HG03354 (cell line): Measurements from ENCODE around the gene AGPAT3.

Experiments
- ATAC-seq: cut with Tn5 transposase; IDR thresholded peaks from one replicate; pipeline ENCODE4 v1.9.1; 2021; ENCODE audit warnings: mild to moderate bottlenecking; ENCODE audit not compliant: unreplicated experiment, poor library complexity, severe bottlenecking

AGPAT3 gene

DNA sequence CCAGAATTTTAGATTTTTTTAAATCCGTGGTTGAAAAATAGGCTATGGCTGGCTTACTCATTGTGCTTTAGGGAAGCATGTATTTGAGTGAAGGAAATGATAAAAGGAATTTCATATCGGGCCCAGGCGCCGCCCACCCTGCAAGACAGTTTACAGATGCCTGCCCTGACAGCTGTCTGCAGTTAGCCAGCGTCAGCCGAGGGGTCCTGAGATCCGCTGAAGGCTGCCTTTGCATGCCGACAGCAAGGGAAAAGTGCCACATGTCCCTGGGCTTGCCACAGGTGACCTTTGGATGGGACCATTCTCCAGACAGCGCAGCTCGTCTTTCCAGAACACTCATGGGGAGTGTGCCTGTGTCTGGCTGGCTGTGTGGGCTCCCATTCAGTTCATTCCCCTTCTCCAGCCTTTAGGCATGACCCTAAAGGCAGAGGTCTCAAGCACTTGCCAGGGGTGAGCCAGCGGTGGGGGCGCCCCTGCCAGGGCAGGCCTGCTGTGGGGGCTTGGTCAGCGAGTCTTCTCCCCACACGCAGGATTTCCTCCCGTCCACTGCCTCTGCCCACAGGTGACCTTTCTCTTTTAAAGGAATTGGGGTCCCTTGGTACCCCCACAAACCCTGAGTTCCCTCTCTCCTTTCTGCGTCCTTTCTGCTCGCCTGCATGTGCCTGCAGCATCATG lies 101.0 kb downstream of the AGPAT3 start:
- ATAC-seq = no peak

DNA sequence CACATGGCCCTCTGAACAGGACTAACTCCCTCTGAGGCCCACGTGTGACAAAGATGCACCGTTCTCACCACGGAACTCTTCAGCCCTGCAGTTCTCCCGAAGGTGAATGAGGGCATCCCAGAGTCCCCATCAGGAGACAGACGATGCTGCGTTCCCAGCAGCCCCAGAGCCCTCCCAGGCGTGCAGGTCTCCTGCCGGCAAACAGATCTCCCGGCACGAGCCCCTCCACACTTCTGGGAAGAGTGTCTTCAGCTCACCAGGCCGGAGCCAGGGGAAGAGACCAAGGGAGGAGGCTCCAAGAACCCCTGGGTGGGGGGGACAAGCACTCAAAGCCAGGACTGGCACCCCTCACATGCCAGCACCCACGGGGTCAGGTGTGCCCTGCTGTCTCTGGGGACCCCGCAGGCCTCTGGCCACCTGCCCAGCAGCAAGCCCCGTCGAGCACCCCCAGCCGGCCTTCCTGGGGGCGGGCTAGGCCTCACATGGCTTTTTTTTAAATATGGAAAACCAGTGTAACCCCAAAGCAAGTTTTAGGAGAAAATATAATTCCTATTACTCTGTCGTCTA lies 102.0 kb downstream of the AGPAT3 start:
- ATAC-seq = no peak

DNA sequence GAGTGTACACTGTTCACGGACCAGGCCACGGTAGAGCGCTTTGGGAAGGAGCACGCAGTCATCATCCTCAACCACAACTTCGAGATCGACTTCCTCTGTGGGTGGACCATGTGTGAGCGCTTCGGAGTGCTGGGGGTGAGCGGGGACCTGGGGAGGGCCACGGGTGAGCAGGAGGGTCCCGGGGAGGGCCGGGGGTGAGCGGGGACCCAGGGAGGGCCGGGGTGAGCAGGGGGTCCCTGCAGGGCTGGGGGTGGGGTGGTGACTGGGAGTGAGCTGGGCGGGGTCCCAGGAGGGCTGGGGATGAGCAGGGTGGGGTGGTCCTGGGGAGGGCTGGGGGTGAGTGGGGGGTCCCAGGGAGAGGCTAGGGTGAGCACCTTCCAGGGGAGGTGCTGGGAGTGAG lies 103.0 kb downstream of the AGPAT3 start:
- no peak for ATAC-seq

DNA sequence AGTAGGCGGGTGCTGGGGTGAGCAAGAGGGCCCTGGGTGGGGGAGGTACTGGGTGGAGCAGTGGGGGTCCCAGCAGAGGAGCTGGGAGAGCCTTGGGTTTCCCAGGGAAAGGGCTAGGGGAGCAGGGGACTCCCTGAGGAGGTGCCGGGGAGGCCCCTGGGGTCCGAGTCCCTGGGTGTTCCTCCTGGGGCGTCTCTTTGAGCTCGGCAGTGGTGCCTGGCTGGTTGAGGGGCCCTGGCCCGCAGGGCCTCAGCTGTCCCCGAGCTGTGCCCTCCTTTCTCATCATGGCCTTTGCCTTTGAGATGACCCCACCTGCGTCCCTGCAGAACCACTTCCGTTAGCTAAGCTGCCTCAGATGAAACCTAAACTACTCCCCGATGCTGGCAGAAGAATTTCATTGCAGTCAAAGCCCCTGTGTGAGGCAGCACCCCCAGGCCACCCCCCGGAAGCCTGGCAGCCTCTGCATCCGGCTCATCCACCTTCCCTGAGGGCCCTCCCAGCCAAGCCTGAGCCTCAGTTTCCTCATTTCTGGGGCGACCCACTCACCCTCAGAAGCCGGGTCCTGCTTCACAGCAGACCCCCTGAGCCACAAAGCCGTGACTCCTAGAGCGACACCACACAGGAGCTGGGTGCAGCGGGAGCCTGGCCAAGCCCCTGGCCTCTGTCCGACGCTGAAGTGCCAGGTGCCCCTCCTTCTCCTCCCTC lies 103.5 kb downstream of the AGPAT3 start:
- no peak for ATAC-seq

DNA sequence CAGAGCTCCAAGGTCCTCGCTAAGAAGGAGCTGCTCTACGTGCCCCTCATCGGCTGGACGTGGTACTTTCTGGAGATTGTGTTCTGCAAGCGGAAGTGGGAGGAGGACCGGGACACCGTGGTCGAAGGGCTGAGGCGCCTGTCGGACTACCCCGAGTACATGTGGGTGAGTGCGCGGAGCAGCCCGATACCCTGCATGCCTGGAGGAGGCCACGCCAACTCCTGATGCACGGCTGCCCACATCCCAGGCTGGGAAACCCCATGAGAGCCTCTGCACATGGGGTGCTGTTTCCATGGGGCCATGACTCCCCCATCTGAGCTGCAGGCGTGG lies 104.1 kb downstream of the AGPAT3 start:
- ATAC-seq = no peak

DNA sequence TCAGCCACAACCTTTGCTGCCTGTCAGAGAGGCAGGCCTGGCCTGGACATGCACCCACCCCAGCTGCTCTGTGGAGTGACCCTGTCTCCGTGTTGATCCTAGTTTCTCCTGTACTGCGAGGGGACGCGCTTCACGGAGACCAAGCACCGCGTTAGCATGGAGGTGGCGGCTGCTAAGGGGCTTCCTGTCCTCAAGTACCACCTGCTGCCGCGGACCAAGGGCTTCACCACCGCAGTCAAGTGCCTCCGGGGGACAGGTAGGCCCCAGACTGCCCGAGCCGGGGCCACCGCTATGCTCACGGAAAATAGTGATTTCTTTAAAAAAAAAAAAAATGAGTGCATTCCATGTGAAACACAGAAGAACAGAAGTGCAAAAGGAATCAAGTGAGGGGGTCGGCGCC lies 105.5 kb downstream of the AGPAT3 start:
- no peak for ATAC-seq

DNA sequence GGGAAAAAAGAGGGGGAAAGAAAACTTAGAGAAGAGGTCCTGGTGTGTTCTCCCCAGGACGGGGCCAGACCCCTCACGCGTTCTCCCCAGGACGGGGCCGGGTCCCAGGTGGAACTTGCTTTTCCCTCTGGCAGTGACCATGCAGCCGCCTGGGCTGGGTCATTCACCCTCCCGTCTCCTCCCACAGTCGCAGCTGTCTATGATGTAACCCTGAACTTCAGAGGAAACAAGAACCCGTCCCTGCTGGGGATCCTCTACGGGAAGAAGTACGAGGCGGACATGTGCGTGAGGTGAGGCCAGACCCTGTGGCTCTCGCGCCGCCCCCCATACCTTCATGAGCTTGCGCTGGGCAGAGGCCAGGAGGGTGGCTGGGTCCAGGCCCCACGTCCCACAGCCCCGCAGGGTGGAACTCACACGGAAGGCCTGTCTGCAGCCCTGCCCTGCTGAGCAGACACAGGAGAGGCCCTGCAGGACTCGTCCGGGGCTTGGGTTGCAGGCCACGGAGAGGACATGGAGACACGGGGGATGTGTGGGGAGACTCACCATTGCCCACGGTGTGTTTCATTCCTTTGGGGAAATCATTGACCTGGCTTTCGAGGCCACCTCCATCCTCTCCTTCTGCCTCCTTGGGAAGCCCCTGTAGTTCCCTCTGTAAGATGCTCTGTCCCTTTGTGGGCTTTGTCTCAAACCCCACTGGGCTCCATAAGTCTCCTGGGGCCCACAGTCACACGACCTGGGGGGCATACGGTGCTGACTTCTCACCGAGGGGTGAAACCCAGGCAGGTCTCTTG lies 106.4 kb downstream of the AGPAT3 start:
- no peak for ATAC-seq

DNA sequence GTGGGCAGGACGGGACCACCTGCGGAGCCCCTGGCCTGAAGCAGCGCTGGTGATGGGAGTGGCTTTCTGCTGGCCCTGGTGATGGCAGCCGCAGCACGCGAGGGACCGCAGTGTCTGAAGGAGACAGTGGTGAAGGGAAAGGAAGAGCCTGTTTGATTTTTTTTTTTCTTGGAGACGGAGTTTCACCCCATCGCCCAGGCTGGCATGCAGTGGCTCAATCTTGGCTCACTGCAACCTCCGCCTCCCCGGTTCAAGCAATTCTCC lies 106.9 kb downstream of the AGPAT3 start:
- no peak for ATAC-seq

DNA sequence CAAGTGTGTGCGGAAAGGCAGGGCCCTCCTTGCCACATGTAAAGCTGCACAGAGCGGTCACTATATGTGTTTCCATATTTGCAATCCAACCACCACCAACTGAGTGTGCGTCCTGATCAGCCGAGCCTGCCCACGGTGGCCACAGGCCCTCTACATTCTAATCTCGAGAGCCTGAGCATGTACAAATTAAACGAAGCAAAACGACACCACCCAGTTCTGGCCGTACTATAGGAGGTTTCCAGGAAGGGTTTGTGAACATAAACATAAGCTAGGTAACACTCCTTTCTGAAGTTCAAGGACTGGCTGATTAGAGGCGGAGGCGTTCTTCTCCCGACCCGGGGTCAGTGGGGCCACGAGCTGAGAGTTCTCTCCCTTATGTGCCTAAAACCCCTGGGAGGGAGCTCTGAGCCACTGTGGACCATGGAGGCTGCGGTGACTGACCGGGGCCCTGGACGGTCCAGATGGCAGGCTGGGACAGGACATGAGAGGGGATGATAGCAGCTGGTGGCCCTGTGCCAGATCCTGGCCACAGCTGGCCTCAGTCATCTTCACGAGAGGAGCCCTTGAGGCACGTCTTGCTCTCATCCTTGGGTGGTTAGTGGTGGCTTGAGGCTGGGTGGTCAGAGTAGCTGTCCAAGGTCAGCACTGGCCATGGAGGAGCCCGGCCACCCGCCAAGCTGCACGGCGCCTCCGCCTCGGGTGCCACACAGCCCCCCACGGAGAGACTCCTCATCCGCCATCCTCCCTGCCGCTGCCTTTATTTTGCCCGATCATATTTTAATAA lies 108.0 kb downstream of the AGPAT3 start:
- ATAC-seq = no peak

DNA sequence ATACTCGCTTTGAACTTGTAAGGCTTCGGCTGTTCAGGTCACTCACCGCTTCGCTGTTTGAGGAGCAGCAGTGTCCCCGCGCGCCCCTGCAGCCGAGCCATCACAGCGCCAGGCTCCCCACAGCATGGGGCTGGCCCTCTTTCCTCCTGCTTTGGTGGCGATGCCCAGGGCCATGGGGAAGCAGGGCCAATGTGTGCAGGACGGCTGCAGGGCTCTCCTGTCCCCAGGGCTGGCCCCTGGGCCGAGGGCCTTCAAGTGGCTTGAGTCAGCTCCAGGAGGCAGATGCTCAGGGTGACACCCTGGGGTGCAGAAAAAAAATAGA lies 108.6 kb downstream of the AGPAT3 start:
- ATAC-seq = no peak

DNA sequence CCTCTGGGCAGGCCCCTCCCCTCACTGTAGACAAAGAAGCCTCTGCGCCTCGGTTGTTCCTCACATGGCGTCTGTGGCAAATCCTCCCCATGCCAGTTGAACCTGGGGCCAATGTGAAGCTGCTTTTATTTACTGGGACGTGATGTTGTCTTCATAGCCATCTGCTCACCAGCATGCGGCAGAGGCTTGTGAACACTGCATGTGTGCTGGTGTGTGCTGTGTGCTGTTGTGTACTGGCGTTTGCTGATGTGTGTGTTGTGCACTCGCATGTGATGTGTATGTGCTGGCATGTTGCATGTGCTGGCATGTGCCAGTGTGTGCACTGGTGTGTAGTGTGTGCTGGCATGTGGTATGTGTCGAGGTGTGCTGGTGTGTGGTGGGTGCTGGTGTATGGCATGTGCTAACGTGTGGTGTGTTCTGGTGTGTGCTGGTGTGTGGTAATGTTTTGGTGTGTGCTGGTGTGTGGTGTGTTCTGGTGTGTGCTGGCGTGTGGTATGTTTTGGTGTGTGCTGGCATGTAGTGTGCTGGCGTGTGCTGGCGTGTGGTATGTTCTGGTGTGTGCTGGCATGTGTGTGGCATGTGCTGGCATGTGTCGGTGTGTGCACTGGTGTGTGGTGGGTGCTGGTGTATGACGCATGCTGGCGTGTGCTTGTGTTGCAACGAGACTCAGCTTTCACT lies 109.9 kb downstream of the AGPAT3 start:
- ATAC-seq = no peak

DNA sequence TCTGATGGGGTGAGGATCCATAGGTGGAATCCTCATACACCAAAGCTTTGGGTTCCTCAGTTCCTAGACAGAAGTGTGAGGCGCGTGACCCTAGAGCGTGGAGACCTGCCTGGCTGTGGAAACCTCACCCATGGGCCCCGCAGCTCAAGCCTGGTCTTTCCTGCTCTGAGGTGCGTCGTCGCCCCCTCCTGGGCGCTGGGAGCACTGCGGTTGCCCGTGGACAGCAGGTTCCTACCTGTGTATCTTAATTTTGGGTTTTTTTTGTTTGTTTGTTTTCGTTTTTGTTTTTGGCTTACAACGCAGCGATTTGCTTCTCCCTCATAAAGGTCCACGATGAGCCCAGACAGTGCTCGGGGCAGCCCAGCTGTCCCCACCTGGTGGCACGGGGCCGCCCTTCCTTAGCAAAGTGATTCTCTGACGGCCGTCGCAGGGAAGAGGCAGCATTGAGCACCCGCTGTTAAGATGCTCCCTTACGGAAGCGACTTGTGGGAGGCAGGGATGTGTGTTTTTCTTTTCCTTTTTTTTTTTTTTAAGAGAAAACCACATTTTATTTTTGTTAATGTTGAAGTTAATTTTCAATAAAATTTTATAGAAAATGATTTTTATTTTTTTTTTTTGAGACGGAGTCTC lies 110.6 kb downstream of the AGPAT3 start:
- ATAC-seq = no peak

DNA sequence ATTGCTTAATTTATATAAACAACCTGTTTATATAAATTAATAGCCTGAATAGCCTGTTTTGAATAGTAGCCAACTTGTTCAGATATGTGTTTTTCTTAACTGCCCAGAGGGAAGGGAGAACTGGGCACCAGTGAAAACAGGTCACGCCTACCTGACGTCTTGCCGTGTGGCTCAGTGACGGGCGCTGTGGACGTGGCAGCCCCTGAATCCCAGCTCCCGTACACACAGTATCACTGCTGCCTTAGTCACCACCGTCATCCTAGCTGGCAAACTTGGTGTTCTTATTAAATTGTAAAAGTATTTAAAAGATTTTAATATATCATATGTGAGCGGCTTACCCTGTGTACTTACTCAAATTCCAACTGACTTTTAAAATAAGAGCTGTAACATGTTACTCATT lies 111.6 kb downstream of the AGPAT3 start:
- ATAC-seq = no peak

DNA sequence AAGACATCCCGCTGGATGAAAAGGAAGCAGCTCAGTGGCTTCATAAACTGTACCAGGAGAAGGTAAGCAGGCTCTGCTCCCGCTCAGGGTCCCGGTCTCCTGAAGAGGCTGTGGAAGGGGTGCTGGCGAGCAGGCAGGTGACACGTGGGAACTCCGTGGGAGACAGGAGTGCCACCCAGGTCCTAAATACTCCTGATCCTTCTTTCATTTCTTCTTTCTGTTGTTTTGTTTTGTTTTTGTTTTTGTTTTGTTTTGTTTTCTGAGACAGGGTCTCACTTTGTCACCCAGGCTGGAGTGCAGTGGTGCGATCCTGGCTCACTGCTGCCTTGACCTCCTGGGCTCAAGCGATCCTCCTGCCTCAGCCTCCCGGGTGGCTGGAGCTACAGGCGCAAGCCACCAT lies 113.0 kb downstream of the AGPAT3 start:
- no peak for ATAC-seq

DNA sequence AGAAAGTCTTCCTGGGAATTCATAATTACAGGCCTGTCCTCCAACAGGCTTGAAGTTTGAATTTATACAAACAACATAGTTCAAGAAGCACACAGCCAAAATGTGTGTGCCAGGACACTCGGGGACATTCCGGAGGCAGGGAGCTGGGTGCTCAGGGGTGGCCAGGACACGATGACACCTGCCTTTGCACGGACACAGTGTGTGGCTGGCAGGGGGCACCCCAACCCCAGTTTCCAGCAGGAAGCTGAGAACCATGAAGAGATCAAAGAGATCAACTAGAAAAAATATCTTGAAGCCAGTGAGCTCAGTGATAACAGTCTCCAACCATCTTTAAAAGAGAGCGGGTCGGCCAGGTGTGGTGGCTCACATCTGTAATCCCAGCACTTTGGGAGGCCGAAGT lies 114.6 kb downstream of the AGPAT3 start:
- ATAC-seq = no peak

DNA sequence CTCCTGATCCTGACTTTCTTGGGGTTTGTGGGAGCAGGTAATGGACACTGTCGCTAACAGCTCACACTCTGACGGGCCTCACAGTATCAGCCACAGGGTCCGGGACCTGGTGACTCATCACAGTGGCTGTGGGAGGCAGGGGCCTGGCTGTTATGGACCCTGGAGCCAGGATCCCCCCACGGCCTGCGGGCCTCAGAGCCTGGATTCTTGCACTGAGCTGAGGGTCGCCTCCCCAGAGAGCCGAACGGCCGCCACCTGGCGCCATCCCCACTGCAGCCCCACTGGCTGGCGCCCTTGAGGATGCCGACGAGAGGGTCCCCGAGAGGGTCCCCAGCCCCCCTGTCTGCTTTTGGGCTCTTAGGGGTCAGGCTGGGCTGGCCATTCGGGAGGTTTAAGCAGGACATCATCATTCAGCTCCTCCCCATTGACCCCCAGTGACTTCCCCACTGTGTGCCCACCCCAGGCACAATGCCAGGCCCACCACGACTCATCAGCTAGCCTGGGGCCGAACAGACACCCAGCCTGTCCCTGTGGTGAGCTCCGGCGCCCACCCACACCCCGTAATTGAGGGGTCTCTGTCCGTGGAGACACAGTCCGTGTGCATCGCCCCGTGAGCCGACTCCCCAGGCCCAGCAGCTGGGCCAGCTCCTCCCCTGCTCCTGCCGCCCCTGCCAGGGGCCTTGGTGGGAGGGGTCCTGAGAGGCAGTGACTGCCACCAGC lies 116.3 kb downstream of the AGPAT3 start:
- ATAC-seq = no peak

DNA sequence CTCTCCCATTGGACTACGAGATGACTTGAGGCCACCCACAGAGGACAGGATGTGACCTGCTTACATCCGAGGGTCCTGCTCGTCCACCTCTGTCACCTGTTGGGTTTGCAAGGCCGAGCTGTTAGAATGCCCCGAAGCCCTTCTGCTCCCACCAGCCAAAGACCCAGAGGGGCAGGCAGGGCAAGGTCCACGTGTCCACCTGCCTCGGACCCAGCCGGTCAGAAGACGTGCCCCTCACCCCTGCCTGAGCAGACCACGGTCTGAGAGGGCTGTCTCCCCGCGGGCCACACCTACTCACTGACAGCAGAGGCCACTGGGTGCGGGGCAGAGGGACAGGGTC lies 116.8 kb downstream of the AGPAT3 start:
- no peak for ATAC-seq

DNA sequence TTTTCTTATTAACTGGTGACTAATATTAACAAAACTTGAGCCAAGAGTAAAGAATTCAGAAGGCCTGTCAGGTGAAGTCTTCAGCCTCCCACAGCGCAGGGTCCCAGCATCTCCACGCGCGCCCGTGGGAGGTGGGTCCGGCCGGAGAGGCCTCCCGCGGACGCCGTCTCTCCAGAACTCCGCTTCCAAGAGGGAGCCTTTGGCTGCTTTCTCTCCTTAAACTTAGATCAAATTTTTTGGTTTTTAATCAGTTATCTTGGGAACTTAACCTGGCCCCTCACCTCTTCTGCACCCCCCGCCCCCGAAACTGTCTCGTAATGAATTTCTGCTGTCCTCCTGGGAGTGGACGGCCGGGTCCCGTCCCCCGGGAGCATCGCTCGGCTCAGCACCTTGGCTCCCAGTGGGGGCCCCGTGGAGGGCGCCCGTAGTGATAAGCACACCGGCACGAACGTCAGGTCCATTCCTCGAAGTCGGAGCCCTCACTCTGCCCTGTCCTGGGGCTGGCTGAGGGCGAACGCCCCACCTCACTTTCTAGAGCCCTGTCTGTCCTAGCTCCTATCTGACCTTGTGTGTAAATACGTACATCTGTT lies 117.6 kb downstream of the AGPAT3 start:
- ATAC-seq = no peak

DNA sequence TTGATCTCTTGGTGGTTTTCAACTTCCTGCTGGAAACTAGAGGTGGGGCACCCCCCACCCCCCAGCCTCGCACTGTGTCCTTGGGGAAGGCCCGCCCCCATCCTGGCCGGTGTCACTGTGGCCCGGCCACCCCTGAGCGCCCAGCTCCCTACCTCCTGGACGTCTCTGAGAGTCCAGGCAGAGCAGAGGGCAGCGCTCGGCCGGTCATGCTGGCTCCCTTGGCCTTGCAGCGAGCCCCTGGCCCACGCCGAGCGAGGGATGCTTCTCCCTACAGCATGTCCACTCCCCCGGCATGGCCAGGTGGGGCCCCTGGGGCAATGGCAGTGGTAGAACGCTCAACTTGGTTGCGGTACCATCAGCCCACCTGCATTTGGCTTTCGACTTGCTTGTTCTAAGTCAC lies 118.4 kb downstream of the AGPAT3 start:
- no peak for ATAC-seq
